GM18868 (cell line): ENCODE measurements around the gene ERG.

ENCODE experiments used
- ATAC-seq: cut with Tn5 transposase; IDR thresholded peaks from one replicate; pipeline ENCODE4 v1.9.1; 2021; ENCODE audit warnings: mild to moderate bottlenecking, moderate library complexity; ENCODE audit not compliant: unreplicated experiment

ERG gene

GRCh38 chr21:38500073-38500472 is 1.8 kb upstream of the ERG start:
- ATAC-seq = no peak

GRCh38 chr21:38499296-38499695 is 1.0 kb upstream of the ERG start:
- no peak for ATAC-seq

GRCh38 chr21:38496224-38496623 is 2.1 kb downstream of the ERG start:
- ATAC-seq = no peak

- no peak for ATAC-seq
Observed at GRCh38 chr21:38495696-38496095, 2.6 kb downstream of the ERG start.

GRCh38 chr21:38495242-38495641 is 3.0 kb downstream of the ERG start:
- no peak for ATAC-seq

- no peak for ATAC-seq
Observed at GRCh38 chr21:38494703-38495102, 3.6 kb downstream of the ERG start.

- ATAC-seq = no peak
Observed at GRCh38 chr21:38494251-38494642, 4.0 kb downstream of the ERG start.

GRCh38 chr21:38493549-38494250 is 4.6 kb downstream of the ERG start:
- ATAC-seq = no peak

GRCh38 chr21:38492007-38492406 is 6.3 kb downstream of the ERG start:
- ATAC-seq = no peak

- no peak for ATAC-seq
Observed at GRCh38 chr21:38491536-38491935, 6.7 kb downstream of the ERG start.

- ATAC-seq = no peak
Observed at GRCh38 chr21:38490411-38491020, 7.8 kb downstream of the ERG start.

GRCh38 chr21:38489729-38490128 is 8.5 kb downstream of the ERG start:
- ATAC-seq = no peak

- ATAC-seq = no peak
Observed at GRCh38 chr21:38489271-38489652, 9.0 kb downstream of the ERG start.

- no peak for ATAC-seq
Observed at GRCh38 chr21:38488640-38489270, 9.5 kb downstream of the ERG start.

- ATAC-seq = no peak
Observed at GRCh38 chr21:38487901-38488639, 10.2 kb downstream of the ERG start.

GRCh38 chr21:38486706-38487105 is 11.6 kb downstream of the ERG start:
- ATAC-seq = no peak

- no peak for ATAC-seq
Observed at GRCh38 chr21:38486221-38486620, 12.1 kb downstream of the ERG start.

GRCh38 chr21:38479641-38480525 is 18.4 kb downstream of the ERG start:
- ATAC-seq = no peak

- no peak for ATAC-seq
Observed at GRCh38 chr21:38478782-38479181, 19.5 kb downstream of the ERG start.

GRCh38 chr21:38477226-38477625 is 21.1 kb downstream of the ERG start:
- ATAC-seq = no peak

GRCh38 chr21:38476385-38476784 is 21.9 kb downstream of the ERG start:
- no peak for ATAC-seq
